ENCODE data around the gene ZNF74. TPM values are rescaled to one million over a fixed set of nuclear protein-coding genes. Genes with fewer than 3 reads are reported as not detected.
"Not testable (repeated sequence)": the region's sequence is repeated elsewhere in the genome, so short reads cannot be mapped to it uniquely, and the experiment has no call there.

The ZNF74 gene
- polyA plus RNA-seq (ENCODE audit: insufficient read length in 4 of 4): 10 to 100 TPM; 13.6 to 21.8 (median 15.9) TPM

DNA sequence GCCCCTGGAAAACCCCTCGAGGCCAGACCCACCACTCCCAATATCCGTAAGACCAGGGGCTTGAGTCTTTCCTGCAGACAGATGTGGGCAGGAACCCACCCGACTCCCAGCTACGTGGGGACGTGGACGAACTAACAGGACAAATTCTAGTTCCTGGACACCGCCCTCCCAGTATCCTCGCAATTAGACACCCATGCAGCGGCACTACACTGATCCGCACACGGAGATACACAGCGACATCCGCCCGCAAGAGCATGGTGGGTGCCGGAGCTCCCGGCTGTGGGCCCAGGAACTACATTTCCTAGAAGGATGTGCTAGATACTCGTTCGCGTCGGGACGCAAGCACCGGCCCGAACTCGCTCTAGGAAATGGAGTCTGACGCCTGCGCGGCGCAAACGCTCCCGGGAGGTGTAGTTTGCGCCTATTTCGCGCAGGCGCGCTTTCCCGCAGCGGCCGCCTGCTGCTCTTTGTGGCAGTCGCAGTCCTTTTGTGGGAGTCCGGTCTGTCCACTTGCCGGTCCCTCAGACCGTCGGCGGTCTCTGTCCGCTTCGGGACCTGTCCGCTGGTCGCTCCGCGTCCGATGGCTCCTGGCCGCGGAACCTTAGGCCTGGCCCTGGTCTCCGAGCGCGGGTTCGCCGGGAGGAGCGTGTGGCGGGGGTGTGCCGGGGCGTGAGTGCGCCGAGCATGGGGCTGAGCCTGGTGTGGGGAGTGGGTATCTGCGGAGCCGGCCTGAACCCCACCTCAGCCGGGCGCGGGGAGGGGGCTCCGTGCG lies at the start of gene ZNF74:
Gene ZNF74 (plus strand): TSS at position 447 of the 772 bp plus-strand sequence. CDS start 478 bp downstream, outside the sequence.
- DNase-seq (ENCODE audit: low read depth in 4 of 4, low spot score in 3 of 4): peak; percentile 83 to 89 (median 86)

DNA sequence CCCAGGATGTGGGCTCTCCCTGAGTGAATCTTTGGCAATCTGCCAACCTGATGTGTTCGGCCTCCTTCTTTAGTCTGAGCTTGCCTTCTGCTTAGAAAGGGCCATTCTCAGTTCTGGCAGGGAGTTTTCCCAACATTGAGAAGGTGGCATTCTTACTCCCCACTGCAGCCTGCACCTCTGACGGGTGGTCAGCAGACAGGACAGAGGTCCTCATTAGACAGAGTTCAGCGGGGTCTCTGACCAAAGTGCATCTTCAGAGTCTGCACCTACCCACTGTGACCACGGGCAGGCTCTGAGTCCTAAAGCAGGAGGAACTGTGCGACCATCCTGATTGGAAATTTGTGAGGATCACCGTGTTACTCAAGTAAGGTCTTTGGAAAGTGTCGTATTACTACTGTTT lies 47.4 kb upstream of the ZNF74 start:
- not testable (repeated sequence) for DNase-seq (ENCODE audit: low read depth in 4 of 4, low spot score in 3 of 4)

DNA sequence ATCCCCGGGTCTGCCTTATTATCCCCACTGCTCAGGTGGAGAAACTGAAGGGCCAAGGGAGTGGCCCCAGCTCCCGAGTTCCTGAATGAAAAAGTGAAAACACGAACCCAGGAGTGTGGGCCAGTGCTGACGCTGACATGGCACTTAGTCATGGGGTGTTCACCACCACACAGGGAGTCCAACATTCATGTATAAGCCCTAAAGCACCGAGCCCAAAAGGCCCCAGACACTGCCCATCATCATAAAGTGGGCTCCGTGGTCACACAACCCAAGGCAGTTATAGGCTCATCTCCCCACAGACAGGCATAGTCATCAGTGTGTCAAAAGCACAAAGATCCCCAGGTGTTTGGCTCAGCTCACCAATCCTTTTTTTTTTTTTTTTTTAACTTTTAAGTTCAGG lies 41.4 kb upstream of the ZNF74 start:
- DNase-seq (ENCODE audit: low read depth in 4 of 4, low spot score in 3 of 4): not testable (repeated sequence)

DNA sequence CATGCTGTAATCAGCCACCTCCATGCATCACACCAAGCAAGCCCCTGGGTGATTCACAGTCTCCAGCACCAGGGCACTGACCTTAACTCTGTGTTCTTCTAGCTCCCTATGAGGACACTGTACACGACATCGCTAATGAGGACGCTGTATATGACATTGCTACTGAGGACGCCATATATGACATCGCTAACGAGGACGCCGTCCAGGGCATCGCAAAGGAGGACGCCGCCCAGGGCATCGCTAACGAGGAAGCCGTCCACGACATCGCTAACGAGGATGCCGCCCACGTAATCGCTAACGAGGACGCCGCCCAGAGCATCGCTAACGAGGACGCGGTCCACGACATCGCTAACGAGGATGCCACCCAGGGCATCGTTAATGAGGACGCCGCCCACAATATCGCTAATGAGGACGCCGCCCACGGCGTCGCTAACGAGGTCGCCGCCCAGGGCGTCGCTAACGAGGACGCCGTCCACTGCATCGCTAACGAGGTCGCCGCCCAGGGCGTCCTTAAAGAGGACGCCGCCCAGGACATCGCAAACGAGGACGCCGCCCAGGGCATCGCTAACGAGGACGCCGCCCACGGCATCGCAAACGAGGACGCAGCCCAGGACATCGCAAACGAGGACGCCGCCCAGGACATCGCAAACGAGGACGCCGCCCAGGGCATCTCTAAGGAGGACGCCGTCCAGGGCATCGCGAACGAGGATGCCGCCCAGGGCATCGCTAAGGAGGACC lies 39.5 kb upstream of the ZNF74 start:
- DNase-seq (ENCODE audit: low read depth in 4 of 4, low spot score in 3 of 4): no peak

DNA sequence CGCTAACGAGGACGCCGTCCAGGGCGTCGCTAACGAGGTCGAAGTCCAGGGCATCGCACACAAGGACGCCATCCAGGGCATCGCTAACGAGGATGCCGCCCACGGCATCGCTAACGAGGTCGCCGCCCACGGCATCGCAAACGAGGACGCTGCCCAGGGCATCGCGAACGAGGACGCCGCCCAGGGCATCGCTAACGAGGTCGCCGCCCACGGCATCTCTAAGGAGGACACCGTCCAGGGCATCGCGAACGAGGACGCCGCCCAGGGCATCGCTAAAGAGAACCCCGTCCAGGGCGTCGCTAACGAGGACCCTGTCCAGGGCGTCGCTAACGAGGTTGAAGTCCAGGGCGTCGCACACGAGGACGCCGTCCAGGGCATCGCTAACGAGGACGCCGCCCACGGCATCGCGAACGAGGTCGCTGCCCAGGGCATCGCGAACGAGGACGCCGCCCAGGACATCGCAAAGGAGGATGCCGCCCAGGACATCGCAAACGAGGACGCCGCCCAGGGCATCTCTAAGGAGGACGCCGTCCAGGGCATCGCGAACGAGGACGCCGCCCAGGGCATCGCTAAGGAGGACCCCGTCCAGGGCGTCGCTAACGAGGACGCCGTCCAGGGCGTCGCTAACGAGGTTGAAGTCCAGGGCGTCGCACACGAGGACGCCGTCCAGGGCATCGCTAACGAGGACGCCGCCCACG lies 37.9 kb upstream of the ZNF74 start:
- DNase-seq (ENCODE audit: low read depth in 4 of 4, low spot score in 3 of 4): not testable (repeated sequence)

DNA sequence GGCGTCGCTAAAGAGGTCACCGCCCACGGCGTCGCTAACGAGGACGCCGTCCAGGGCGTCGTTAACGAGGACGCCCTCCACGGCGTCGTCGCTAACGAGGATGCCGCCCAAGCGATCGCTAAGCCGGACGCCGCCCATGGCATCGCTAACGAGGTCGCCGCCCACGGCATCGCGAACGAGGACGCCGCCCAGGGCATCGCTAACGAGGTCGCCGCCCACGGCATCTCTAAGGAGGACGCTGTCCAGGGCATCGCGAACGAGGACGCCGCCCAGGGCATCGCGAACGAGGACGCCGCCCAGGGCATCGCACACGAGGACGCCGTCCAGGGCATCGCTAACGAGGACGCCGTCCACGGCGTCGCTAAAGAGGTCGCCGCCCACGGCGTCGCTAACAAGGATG lies 37.0 kb upstream of the ZNF74 start:
- not testable (repeated sequence) for DNase-seq (ENCODE audit: low read depth in 4 of 4, low spot score in 3 of 4)

DNA sequence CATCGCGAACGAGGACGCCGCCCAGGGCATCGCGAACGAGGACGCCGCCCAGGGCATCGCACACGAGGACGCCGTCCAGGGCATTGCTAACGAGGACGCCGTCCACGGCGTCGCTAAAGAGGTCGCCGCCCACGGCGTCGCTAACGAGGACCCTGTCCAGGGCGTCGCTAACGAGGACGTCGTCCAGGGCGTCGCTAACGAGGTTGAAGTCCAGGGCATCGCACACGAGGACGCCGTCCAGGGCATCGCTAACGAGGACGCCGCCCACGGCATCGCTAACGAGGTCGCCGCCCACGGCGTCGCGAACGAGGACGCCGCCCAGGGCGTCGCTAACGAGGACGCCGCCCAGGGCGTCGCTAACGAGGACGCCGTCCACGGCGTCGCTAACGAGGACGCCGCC lies 36.0 kb upstream of the ZNF74 start:
- not testable (repeated sequence) for DNase-seq (ENCODE audit: low read depth in 4 of 4, low spot score in 3 of 4)

DNA sequence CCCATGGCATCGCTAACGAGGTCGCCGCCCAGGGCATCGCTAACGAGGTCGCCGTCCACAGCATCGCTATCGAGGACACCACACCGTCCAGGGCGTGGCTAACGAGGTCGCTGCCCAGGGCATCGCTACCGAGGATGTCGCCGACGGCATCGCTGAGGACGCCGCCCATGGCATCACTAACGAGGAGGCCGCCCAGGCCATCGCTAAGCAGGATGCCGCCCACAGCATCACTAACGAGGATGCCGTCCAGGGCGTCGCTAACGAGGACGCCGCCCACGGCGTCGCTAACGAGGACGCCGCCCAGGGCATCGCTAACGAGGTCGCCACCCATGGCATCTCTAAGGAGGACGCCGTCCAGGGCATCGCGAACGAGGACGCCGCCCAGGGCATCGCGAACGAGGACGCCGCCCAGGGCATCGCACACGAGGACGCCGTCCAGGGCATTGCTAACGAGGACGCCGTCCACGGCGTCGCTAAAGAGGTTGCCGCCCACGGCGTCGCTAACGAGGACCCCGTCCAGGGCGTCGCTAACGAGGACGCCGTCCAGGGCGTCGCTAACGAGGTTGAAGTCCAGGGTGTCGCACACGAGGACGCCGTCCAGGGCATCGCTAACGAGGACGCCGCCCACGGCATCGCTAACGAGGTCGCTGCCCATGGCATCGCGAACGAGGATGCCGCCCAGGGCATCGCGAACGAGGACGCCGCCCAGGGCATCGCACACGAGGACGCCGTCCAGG lies 35.3 kb upstream of the ZNF74 start:
- DNase-seq (ENCODE audit: low read depth in 4 of 4, low spot score in 3 of 4): not testable (repeated sequence)

DNA sequence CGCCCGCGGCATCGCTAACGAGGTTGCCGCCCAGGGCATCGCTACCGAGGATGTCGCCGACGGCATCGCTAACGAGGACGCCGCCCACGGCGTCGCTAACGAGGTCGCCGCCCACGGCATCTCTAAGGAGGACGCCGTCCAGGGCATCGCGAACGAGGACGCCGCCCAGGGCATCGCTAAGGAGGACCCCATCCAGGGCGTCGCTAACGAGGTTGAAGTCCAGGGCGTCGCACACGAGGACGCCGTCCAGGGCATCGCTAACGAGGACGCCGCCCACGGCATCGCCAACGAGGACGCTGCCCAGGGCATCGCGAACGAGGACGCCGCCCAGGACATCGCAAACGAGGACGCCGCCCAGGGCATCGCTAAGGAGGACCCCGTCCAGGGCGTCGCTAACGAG lies 33.7 kb upstream of the ZNF74 start:
- DNase-seq (ENCODE audit: low read depth in 4 of 4, low spot score in 3 of 4): not testable (repeated sequence)

DNA sequence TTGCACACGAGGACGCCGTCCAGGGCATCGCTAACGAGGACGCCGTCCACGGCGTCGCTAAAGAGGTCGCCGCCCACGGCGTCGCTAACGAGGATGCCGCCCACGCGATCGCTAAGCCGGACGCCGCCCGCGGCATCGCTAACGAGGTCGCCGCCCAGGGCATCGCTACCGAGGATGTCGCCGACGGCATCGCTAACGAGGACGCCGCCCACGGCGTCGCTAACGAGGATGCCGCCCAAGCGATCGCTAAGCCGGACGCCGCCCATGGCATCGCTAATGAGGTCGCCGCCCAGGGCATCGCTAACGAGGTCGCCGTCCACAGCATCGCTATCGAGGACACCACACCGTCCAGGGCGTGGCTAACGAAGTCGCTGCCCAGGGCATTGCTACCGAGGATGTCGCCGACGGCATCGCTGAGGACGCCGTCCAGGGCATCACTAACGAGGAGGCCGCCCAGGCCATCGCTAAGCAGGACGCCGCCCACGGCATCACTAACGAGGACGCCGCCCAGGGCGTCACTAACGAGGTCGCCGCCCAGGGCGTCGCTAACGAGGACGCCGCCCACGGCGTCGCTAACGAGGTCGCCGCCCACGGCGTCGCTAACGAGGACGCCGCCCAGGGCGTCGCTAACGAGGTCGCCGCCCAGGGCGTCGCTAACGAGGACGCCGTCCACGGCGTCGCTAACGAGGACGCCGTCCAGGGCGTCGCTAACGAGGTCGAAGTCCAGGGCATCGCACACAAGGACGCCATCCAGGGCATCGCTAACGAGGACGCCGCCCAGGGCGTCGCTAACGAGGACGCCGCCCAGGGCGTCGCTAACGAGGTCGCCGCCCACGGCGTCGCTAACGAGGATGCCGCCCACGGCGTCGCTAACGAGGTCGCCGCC lies 32.8 kb upstream of the ZNF74 start:
- DNase-seq (ENCODE audit: low read depth in 4 of 4, low spot score in 3 of 4): not testable (repeated sequence)

DNA sequence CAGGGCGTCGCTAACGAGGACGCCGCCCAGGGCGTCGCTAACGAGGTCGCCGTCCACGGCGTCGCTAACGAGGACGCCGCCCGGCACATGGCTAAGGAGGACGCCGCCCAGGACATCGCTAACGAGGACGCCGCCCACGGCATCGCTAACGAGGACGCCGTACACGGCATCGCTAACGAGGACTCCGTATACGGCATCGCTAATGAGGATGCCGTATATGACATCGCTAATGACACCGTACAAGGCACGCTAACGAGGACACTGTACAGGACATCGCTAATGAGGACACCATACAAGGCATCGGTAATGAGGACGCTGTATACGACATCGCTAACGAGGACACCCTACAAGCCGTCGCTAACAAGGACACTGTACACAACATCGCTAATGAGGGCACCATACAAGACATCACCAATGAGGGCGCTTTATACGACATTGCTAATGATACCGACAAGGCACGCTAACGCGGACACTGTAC lies 32.2 kb upstream of the ZNF74 start:
- not testable (repeated sequence) for DNase-seq (ENCODE audit: low read depth in 4 of 4, low spot score in 3 of 4)

DNA sequence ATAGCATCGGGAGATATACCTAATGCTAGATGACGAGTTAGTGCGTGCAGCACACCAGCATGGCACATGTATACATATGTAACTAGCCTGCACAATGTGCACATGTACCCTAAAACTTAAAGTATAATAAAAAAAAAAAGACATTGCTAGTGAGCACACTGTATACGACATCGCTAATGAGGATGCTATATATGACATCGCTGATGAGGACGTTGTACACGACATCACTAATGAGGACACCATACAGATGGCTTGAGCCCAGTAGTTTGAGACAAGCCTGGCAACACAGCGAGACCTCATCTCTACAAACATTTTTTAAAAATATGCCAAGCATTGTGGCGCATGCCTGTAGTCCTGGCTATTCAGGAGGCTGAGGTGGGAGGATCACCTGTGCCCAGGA lies 31.5 kb upstream of the ZNF74 start:
- not testable (repeated sequence) for DNase-seq (ENCODE audit: low read depth in 4 of 4, low spot score in 3 of 4)

DNA sequence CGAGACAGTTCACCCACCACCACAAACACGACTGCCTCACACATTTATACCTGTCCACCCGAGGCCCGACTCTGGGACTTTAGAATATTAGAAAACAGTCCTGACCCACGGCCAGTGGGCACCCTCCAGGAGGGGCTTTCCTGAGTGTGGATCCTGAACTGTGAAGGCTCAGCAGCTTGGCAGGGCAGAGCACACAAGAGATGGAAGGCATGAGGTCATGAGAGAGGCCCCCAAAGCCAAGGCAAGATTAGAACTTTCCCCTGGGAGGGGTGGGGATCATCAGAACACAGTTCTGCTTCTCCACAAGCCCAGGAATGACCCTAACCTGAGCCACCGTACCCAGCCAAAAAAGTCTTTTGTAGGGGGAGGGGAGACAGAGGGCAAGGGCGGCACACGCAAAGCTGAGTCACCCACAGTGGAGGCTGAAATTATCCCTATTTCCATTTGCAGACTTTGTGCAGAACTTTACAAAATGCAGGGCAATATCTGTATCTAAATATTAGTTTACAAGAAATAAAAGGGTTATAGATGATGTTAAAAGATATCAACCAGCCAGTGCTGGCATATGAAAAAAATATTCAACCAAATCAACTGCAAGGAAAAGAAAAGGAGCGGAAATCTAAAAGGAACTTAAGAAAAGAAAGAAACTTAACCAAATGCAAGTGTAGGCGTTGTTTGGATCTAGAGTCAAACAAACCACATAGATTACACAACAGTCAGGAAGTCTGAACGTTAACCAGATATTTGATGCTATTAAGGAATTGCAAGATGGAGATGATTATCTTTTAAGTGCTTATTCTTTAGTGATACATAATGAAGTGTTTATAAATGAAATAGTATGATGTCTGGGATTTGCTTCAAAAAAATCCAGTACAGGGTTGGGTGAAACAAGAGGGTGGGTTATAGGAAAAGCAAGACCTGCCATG lies 29.4 kb upstream of the ZNF74 start:
- not testable (repeated sequence) for DNase-seq (ENCODE audit: low read depth in 4 of 4, low spot score in 3 of 4)

DNA sequence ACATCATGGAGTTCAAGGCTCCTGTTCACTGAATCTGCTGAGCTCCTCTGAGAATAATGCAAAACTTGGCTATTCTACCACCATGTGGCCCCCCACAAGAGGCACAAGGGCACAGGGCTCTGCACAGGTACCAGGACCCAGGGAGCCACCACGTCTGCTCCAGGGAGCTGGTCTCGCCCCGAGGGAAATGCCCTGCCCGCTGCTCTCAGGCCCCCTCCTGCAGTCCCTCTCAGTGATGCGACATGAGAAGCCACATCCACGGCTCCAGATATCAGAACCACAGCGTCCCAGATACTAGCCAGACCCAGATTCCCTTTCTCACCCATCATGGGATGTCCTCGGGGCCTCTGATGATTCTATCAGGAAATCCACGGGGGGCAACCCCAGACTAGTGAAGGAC lies 27.1 kb upstream of the ZNF74 start:
- DNase-seq (ENCODE audit: low read depth in 4 of 4, low spot score in 3 of 4): not testable (repeated sequence)

DNA sequence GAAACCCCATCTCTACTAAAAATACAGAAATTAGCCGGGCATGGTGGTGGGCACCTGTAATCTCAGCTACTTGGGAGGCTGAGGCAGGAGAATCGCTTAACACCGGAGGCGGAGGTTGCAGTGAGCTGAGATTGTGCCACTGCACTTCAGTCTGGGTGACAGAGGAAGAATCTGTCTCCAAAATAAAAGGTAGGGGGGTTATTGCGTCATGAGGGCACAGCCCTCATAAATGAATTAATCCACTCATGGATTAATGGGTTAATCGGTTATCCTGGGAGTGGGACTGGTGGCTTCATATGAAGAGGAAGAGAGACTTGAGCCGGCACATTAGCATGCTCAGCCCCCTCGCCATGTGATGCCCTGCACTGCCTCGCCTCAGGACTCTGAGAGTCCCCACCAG lies 25.1 kb upstream of the ZNF74 start:
- DNase-seq (ENCODE audit: low read depth in 4 of 4, low spot score in 3 of 4): not testable (repeated sequence)

DNA sequence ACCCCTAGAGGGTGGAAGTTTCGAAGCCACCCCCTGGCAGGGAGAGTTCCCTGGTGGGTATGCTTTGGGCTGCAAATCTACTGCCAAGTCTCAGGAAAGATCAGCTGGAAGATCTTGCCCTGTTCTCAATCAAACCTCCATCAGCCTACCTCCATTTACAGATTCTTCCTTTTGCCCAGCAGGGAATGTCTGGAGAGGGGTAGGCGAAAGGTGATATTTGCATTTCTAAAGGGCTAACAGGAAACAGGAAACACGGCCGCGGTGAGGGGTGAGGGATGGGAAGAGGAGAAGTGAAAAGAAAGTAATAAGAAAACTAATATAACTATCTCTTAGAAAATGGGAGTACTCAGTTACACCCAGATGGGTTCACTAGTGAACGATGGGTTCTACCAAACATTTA lies 22.3 kb upstream of the ZNF74 start:
- not testable (repeated sequence) for DNase-seq (ENCODE audit: low read depth in 4 of 4, low spot score in 3 of 4)

DNA sequence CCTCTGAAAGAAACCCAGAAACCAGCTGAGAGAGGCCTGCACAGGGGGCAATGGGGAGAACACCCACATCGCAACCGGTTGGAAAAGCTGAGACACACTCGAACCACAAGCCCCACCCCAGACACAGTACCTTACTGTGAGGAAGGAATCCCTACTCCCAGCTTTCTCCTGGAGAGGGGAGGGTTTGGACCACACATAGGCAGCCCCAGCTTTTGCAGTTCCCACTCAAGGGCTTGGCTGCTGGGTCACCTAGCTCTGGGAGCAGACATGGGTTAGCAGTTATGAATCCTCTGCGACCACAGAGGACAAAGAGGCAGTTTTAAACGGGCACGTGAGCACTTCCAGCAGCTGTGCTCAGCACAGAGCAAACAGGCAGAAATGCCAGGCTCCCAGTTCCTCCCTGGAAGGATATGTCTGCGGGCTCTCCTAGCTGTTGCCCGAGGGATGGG lies 21.5 kb upstream of the ZNF74 start:
- not testable (repeated sequence) for DNase-seq (ENCODE audit: low read depth in 4 of 4, low spot score in 3 of 4)

DNA sequence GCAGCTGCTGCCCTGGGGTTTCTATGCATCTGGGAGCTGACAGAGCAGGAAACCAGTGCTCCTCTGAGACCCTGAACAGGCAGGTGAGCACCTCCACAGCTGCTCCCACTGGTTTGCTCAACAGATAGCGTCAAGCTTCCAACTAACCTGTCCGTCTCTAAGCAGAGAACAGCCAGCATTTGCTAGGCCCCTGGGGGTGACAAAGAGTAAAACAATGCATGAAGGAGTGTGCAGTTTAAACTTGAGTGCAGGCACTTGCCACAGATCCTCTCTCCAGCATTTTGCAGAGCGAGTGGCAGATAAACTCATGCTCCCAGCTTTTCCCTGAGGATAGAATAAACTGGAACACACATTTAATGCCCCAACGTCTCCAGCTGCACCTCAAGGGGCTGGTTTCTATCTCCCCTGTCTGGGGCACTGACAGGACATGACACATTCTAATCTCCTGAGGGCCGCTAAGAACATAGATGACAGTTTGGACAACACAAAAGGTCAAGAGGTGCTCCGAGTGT lies 20.7 kb upstream of the ZNF74 start:
- DNase-seq (ENCODE audit: low read depth in 4 of 4, low spot score in 3 of 4): not testable (repeated sequence)
